Fibroblast of villous mesenchyme (primary cell): Measurements from ENCODE around the gene PIK3CG. TPM values are rescaled to one million over a fixed set of nuclear protein-coding genes. Genes with fewer than 3 reads are reported as not detected.
A peak's percentile ranks its signal among the peaks of the same experiment; 100 is the strongest.
"Not testable (repeated sequence)": the region's sequence is repeated elsewhere in the genome, so short reads cannot be mapped to it uniquely, and the experiment has no call there.

Experiments
- DNase-seq: peaks from one replicate; pipeline ENCODE4 v3.0.0-alpha.2; 2010; ENCODE audit warnings: low read depth
- H3K4me3 ChIP-seq: 2 replicates; pipeline ENCODE4 v1.5.1; 2011; ENCODE audit warnings: low read depth, mild to moderate bottlenecking, low read length
- total RNA-seq: library from RNA; depleted of rRNA; stranded (reverse); fragments of >200 nt; gene quantifications from 2 replicates; pipeline ENCODE4 v1.2.3, GENCODE V29; 2012
- TF ChIP-seq, protein P1 (sequence below): IDR thresholded peaks from 2 replicates; pipeline ENCODE4 v1.5.1; 2012; ENCODE audit warnings: low read depth, mild to moderate bottlenecking, low read length; ENCODE audit not compliant: insufficient read depth

The PIK3CG gene
- total RNA-seq, 1 donor, result 0.43 TPM

GRCh38 chr7:106841896-106842390, 23.1 kb upstream of the PIK3CG start:
- DNase-seq, result no peak
- H3K4me3 ChIP-seq, result no peak overlapping the region
- TF ChIP-seq, protein P1, sequence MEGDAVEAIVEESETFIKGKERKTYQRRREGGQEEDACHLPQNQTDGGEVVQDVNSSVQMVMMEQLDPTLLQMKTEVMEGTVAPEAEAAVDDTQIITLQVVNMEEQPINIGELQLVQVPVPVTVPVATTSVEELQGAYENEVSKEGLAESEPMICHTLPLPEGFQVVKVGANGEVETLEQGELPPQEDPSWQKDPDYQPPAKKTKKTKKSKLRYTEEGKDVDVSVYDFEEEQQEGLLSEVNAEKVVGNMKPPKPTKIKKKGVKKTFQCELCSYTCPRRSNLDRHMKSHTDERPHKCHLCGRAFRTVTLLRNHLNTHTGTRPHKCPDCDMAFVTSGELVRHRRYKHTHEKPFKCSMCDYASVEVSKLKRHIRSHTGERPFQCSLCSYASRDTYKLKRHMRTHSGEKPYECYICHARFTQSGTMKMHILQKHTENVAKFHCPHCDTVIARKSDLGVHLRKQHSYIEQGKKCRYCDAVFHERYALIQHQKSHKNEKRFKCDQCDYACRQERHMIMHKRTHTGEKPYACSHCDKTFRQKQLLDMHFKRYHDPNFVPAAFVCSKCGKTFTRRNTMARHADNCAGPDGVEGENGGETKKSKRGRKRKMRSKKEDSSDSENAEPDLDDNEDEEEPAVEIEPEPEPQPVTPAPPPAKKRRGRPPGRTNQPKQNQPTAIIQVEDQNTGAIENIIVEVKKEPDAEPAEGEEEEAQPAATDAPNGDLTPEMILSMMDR, result no peak

DNA sequence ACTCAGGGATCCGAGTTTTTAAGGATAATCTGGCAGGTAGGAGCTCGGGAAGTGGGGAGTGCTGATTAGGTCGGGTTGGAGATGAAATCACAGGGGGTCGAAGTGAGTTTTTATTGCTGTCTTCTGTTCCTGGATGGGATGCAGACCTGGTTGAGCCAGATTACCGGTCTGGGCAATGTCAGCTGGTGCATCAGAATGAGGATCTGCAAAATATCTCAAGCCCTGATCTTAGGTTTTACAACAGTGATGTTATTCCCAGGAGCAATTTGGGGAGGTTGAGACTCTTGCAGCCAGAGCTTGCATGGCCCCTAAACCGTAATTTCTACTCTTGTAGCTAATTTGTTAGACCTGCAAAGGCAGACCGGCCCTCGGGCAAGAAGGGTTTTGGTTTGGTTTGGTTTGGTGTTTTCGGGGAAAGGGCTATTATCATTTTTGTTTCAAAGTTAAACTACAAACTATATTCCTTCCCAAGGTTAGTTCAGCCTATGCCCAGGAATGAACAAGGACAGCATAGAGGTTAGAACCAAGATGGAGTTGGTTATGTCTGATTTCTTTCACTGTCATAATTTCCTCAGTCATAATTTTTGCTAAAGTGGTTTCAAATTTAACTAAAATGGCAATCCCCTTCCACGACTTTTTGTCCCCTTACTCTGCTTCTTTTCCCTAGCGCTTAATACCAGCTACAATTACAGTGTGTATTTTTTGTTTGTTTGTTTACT, 20.6 kb upstream of the PIK3CG start:
- no peak overlapping the region for H3K4me3 ChIP-seq
- TF ChIP-seq, protein P1, result no peak
- DNase-seq, result no peak

DNA sequence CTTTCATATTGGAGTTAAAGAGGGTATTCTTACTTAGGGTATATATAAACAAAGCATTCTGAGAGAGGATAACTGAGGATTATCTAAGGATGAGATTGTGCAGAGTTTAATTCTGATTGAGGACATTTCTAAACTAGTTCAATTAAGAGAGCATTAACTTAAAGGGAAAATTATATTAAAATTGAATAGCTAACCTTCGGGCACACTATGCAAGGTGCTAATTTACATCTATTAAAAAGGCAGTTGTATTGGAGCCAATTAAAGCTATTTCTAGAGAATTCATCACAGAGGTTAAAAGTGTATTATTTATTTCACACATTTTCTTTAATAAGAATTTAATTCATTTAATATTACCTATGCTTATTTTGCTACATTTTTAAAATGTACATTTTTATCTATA, 17.0 kb upstream of the PIK3CG start:
- H3K4me3 ChIP-seq, result no peak overlapping the region
- TF ChIP-seq, protein P1, result no peak
- DNase-seq, result no peak

DNA sequence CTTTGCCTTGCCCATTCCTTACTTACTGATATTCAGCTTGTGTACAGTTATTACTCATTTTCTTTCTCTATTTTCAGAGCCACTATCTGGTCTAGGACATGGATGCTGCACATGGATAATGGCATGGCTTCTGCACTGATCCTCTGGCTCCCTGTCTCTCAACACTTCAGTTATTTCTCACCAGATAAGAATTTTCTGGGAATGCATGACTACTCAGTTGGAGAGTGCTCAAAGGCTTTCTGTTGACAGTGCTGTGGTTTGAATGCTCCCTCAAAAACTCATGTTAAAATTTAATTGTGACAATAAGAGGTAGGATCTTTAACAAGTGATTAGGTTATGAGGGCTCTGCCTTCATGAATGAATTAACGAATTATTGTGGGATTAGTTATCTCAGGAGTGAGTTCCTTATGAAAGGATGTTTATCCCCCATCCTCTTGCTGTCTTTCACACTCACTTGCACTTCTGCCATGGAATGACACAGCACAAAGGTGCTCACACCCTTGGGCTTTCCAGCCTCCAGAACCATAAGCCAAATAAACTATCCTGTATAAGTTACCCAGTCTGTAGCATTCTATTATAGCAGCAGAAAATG, 16.1 kb upstream of the PIK3CG start:
- no peak overlapping the region for H3K4me3 ChIP-seq
- peak; percentile 56 for DNase-seq
- TF ChIP-seq, protein P1, result no peak

GRCh38 chr7:106851632-106852031, 13.4 kb upstream of the PIK3CG start:
- H3K4me3 ChIP-seq, DNase-seq: not testable (repeated sequence)

GRCh38 chr7:106853250-106853908, 11.7 kb upstream of the PIK3CG start:
- no peak for DNase-seq
- TF ChIP-seq, protein P1, result no peak
- no peak overlapping the region for H3K4me3 ChIP-seq

DNA sequence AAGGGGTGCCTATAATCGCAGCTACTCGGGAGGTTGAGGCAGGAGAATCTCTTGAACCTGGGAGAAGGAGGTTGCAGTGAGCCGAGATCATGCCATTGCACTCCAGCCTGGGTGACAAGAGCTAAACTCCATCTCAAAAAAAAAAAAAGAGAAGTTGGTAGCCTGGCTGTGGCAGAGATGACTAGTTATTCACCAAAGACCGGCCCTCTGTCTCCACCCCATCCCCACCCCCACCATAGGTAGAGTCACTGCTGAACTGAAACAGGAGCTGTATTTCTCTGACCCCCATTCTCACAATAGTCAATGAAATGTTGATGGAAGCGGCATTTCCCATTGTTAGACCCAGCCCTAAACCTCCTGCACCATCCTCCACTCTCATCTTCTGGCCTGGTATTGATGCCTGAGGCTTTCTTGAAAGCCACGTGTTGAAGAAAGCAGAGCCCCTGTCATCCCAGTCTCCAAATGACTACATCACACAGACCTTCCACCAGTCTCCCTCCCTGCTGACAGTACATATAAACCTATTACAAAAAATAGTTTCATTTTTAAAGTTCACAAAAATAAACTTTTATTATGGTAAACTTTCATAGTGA, 9.4 kb upstream of the PIK3CG start:
- H3K4me3 ChIP-seq, result no peak overlapping the region
- TF ChIP-seq, protein P1, result no peak
- no peak for DNase-seq
